KOPT-K1 (cell line): Measurements from ENCODE around the gene ADRA2C.

Experiments
- H3K27ac ChIP-seq: fragments of 200-600 bp; sonication (generic); 2 replicates; pipeline ENCODE4 v1.5.1; 2016; ENCODE audit warnings: antibody characterized with exemption, mild to moderate bottlenecking, low read depth, low read length; ENCODE audit not compliant: poor library complexity, severe bottlenecking
- H3K36me3 ChIP-seq: fragments of 200-600 bp; sonication (generic); 2 replicates; pipeline ENCODE4 v1.5.1; 2017; ENCODE audit warnings: antibody characterized with exemption, mild to moderate bottlenecking, low read length, moderate library complexity; ENCODE audit not compliant: insufficient read depth
- H3K9me3 ChIP-seq: fragments of 200-600 bp; sonication (generic); 2 replicates; pipeline ENCODE4 v1.5.1; 2017; ENCODE audit warnings: antibody characterized with exemption, low read length, mild to moderate bottlenecking; ENCODE audit not compliant: insufficient read depth, poor library complexity, severe bottlenecking

ADRA2C gene

DNA sequence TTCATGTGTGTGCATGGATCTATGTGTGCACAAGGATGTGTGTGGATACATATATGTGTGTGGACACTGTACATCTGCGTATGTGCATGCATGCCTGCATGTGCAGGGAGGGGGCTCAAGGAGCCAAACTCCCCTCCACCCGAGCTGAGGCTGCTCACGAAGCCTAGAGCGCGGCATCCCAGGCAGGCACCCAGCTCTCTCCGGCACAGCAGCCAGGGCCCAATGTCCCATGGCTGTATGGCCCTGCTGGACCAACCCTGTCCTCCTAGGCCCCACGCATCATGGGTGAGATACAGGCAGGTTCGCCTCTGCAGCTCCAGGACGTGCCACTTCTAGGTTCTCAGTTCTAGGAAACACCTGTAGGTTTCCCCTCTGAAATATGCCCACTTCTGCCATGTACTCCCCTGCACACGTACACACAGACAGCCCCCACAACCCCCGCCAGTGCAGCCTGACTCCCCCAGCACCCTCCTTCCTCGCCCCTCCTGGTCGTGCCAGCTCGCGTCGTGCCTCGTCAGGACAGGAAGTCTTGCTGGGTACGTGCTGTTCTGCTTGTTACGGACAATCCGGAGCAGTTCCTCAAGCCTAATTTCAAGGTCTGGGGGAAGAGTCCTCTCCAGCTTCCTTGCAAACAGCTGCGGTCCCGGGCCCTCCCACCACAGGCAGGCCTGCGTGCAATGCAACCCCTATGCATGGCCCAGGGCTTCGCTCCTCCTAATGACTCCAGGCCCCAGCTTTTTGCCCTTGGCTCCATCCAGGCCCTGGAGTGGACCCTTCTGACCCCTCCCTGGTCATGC lies 3.2 kb upstream of the ADRA2C start:
- no peaks in the 10 kb centered on the region for H3K9me3 ChIP-seq
- no peaks in the 10 kb centered on the region for H3K36me3 ChIP-seq
- H3K27ac ChIP-seq = no peak overlapping the region

DNA sequence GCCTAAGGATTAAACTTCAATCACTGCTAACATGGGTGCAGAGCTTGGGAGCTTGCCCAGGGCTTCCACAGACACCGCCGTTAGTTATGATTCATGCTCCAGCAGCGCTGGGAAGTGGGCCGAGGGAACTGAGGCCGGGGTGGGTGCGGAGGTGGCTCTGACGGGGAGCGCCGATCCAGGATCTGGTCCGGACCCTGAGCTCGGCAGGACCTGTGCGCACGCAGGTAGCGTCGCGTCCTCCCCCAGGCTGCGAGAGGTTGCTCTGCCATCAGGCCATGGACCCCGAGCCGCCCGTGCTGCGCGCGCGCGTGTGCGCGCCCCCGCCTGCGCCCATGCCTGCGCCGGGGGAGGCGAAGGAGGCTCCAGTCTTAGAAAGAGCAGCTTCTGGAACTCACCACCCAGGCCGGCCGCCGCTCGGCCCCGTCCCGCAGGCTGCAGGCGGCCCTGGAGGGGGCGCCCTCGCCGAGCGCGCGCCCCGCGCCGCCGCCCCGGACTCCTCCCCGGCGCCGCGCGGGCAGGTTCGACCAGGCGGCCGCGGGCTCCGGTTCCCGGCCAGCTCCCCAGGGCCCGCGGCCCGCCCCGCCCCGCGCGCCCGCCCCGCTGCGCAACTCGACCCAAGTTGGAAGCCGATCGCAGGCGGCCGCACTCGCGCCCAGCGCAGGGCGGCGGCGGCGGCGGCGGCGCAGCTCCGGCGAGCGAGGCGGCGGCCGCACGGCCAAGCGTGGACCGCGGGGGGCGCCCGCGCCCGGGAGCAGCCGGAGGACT lies 732 bp upstream of the ADRA2C start:
- Histone ChIP-seq H3K27ac (no peak overlapping the region), H3K36me3 (no peaks in the 10 kb centered on the region), H3K9me3 (no peaks in the 10 kb centered on the region)

DNA sequence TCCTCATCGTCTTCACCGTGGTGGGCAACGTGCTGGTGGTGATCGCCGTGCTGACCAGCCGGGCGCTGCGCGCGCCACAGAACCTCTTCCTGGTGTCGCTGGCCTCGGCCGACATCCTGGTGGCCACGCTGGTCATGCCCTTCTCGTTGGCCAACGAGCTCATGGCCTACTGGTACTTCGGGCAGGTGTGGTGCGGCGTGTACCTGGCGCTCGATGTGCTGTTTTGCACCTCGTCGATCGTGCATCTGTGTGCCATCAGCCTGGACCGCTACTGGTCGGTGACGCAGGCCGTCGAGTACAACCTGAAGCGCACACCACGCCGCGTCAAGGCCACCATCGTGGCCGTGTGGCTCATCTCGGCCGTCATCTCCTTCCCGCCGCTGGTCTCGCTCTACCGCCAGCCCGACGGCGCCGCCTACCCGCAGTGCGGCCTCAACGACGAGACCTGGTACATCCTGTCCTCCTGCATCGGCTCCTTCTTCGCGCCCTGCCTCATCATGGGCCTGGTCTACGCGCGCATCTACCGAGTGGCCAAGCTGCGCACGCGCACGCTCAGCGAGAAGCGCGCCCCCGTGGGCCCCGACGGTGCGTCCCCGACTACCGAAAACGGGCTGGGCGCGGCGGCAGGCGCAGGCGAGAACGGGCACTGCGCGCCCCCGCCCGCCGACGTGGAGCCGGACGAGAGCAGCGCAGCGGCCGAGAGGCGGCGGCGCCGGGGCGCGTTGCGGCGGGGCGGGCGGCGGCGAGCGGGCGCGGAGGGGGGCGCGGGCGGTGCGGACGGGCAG lies 792 bp downstream of the ADRA2C start:
- no peak overlapping the region for H3K27ac ChIP-seq
- no peaks in the 10 kb centered on the region for H3K36me3 ChIP-seq
- no peaks in the 10 kb centered on the region for H3K9me3 ChIP-seq

DNA sequence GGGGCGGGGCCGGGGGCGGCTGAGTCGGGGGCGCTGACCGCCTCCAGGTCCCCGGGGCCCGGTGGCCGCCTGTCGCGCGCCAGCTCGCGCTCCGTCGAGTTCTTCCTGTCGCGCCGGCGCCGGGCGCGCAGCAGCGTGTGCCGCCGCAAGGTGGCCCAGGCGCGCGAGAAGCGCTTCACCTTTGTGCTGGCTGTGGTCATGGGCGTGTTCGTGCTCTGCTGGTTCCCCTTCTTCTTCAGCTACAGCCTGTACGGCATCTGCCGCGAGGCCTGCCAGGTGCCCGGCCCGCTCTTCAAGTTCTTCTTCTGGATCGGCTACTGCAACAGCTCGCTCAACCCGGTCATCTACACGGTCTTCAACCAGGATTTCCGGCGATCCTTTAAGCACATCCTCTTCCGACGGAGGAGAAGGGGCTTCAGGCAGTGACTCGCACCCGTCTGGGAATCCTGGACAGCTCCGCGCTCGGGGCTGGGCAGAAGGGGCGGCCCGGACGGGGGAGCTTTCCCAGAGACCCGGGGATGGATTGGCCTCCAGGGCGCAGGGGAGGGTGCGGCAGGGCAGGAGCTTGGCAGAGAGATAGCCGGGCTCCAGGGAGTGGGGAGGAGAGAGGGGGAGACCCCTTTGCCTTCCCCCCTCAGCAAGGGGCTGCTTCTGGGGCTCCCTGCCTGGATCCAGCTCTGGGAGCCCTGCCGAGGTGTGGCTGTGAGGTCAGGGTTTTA lies 1.5 kb downstream of the ADRA2C start:
- Histone ChIP-seq H3K9me3 (no peaks in the 10 kb centered on the region), H3K36me3 (no peaks in the 10 kb centered on the region), H3K27ac (no peak overlapping the region)

DNA sequence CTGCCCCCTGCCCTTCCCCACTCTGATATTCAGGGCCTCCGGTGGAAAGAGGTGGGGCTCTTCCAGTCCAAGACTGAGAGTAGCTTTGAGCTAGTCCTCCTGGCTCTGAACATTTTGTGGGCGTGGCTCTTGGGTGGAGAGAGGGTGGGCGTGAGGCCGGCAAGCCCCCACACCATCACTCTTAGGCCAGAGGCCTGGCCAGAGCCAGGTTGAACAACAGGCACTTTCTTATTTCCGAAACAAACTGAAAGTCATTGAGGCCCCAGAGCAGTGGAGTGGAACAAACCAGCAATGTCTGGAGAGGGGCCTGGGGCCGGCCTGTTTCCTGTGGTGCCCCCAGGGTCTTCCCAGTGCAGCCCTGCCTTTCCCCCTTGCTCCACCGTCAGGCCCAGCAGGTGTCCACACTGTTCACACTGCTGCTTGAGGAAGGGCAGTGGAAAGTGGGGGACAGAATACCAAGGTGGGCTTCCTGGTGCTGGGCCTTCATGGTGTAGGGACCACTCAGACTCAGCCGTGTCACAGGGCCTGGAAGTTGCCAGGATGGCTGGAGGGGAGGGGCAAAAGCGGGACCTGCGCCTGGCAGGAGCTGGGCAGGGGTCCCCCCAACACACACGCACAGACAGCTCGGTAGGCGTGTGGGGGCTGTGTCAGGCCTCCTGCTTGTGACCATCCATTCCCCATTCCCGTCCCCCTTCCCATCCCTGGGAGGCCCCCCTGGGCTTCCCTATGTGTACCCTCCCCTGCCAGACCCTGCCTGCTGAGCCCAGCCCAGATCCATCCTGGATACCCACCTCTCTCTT lies 2.9 kb downstream of the ADRA2C start:
- H3K36me3 ChIP-seq = no peaks in the 10 kb centered on the region
- H3K27ac ChIP-seq = no peak overlapping the region
- H3K9me3 ChIP-seq = no peaks in the 10 kb centered on the region

DNA sequence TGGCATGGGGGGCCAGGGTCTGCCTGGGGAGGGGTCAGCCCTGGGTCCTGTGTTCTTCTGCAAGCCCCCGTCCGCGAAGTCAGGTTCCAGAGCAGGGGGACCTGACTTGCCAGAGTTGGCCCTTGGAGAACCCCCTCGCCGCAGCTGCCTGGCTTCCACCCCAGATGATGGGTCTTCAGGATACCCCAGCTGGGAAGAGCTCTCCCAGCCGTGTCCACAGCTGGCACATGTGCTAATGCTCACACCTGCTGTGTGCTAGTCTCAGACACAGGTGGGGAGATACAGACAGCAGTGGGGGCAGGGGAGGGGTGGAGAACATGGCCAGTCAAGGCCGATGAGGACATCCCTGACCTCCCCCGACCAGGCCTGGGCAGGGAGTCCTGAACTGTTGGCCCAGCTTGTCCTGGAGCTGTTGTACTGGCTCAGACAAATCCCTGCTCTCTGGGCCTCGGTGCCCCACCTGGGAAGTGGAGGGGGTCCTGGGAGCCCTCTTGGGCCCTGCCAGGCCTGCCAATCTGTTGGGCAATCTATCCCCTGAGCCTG lies 3.5 kb downstream of the ADRA2C start:
- Histone ChIP-seq H3K36me3 (no peaks in the 10 kb centered on the region), H3K9me3 (no peaks in the 10 kb centered on the region), H3K27ac (no peak overlapping the region)

DNA sequence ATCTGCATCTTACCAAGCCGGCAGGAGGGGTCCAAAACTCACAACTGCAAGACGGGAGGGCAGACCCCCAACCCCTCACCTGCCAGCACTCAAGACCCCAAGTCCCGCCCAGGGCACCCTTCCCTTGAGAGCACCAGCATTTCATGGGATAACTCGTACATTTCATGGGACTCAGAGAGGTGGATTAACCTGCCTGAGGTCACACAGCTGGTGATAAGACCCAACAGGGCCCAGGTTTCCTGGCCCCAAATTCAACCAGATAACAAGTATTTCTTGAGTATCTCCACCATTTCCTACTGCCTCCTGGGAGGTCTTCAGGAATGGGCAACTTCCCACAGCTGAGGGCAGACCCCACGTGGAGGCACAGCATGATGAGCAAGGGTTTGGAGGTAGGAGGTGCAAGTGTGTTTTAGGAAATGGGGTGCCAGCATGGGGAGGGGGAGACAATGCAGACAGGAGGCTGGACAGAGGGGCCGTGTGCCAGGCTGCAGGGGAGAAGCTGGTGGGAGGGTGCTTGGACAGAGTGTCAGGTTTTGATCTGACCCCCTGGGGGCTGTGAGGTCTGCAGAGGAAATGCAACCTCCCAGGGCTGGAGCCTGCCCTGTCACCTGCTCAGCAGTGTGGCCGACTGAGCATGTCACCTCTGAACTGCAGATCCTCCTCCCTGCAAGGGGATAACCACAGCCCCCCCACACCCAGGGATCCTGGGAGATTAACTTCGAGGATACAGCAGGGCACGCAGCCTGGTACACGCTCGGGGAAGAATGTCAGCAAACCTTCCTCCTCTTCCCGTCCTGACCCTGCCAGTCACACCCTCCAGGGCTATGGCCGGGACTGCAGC lies 4.4 kb downstream of the ADRA2C start:
- no peak overlapping the region for H3K27ac ChIP-seq
- H3K9me3 ChIP-seq = no peaks in the 10 kb centered on the region
- H3K36me3 ChIP-seq = no peaks in the 10 kb centered on the region

DNA sequence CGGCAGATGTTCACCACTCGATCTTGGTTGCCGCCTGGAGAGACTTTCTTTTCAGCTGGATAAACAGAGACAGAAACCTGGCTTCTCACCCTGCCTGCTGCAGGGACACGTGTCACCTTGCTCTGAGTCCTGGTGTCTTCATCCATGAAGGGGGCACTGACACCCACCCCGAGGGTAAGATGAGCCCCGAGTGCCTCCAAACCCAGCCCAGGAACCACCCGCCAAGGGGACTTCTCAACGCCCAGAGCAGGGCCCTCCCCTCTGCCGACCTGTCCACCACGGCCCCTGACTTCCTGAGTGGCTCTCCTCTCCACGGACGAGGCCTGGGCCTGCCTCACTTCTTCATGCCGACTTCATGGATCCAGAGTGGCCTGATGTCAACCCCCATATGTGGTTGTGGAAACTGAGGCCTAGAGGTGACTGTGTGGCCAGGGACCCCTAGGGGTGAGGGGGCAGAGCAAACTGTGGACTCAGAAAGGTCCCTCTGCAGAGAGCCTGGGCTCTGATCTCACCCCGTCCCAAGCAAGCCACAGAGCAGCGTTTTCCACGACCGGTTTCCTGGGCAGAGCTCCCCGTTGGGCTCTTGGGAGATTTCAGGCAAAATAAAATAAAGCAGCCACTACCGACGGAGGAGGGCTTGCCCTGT lies 5.1 kb downstream of the ADRA2C start:
- Histone ChIP-seq H3K27ac (no peak overlapping the region), H3K9me3 (no peaks in the 10 kb centered on the region), H3K36me3 (no peaks in the 10 kb centered on the region)

DNA sequence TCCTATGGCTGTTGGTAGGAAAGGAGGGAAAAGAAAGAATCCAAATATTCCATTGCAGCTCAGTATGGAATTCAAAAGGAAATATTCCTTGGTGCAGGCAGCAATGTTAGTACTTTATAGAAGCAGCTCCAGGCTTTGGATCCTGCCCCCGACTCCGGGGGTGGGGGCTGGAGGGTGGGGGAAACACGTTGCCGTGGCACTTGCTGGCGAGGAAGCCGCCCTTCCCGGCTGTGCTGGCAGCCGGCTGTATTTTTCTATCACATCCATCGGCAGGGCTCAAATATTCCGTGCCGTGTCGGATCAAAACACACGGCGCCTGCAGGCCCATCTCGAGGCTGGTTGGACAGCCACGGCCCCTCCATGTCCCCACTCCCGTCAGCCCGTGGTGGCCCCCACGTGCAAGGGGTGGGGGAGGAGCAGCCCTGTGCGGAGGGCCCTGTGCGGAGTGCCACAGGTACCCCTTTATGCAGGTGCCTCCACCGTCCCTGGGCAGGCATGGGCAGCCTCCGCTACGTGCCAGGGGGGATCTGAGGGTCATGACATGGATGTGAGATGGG lies 5.8 kb downstream of the ADRA2C start:
- Histone ChIP-seq H3K9me3 (no peaks in the 10 kb centered on the region), H3K27ac (no peak overlapping the region), H3K36me3 (no peaks in the 10 kb centered on the region)

DNA sequence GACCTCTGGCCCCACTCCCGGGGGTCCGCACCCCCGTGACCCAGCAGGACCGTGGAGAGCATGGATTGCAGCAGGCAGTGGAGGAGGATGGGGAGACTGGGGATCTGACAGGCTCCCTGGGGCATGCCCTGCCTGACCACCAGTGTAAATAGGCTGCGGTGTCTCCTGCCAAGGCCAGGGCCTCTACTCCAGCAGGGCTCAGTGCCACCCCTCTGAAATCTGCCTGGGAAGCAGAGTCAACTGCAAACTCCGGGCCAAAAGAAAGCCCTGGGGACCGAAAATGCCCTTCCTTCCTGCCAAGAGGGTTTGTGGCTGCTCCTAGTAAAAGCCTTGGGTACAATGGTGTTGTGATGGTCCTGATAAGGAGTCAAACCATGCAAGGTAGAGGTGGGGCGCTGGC lies 6.4 kb downstream of the ADRA2C start:
- no peak overlapping the region for H3K27ac ChIP-seq

DNA sequence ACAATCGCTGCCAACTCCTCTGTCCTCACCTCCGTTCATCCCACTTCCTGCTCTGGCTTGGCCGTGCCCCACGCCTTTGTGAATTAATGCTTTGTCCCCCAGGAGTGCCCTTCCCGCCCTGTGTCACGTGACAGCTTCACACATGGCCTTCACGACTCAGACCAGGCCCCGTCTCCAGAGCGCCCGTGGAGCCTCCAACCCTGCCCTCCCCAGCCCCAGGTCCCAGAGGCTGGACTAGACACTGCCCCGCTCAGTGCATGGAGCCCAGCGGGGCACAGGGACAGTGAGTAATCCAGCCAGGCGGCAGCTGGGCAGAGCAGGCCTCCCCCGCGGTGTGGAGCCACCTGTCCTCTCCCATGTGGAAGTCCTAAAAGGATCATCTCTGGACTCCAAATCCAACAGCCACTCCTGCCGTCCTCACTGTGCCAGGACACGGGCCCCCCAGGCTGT lies 7.4 kb downstream of the ADRA2C start:
- Histone ChIP-seq H3K9me3 (no peaks in the 10 kb centered on the region), H3K27ac (no peak overlapping the region), H3K36me3 (no peaks in the 10 kb centered on the region)

More for the DNA sequence above, 6.4 kb downstream of the ADRA2C start:
- H3K36me3 ChIP-seq = no peaks in the 10 kb centered on the region
- no peaks in the 10 kb centered on the region for H3K9me3 ChIP-seq

DNA sequence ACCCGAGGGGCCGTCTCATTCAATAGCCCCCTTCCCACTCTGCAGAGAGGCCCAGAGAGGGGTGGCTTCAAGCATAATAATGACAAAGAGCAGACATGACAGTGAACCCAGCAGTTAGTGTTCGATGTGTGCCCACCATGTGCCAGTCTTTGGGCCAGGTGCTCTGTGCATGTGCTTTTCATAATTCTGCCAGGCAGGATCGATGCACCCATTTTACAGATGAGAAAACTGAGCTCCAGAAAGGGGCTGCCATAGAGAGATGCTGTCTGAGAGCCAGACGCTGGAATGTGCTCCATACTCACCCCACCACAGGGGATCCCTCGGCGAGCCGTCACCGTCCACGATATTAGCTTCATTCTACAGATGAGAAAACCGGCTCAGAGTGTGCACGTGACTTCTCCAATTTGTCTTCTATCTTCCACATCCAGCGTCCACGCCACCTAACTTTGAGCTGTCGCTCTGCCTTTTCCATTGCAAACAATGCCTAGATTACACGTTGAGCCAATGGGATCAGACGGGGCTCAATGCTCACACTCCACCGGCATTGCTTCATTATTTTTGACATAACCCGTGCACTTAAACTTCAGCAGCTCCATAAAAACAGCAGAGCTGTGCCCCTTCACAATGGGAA lies 8.2 kb downstream of the ADRA2C start:
- Histone ChIP-seq H3K36me3 (no peaks in the 10 kb centered on the region), H3K27ac (no peak overlapping the region), H3K9me3 (no peaks in the 10 kb centered on the region)
